GM18508 (cell line): ENCODE data around the gene TEX19.
"Not testable (repeated sequence)": the region's sequence is repeated elsewhere in the genome, so short reads cannot be mapped to it uniquely, and the experiment has no call there.

Experiments
- ATAC-seq: cut with Tn5 transposase; IDR thresholded peaks from one replicate; pipeline ENCODE4 v1.9.1; 2021; ENCODE audit warnings: moderate number of reproducible peaks; ENCODE audit not compliant: insufficient read depth, unreplicated experiment

Gene TEX19

GRCh38 chr17:82403662-82404660 lies 44.9 kb downstream of the TEX19 start:
- no peak for ATAC-seq

DNA sequence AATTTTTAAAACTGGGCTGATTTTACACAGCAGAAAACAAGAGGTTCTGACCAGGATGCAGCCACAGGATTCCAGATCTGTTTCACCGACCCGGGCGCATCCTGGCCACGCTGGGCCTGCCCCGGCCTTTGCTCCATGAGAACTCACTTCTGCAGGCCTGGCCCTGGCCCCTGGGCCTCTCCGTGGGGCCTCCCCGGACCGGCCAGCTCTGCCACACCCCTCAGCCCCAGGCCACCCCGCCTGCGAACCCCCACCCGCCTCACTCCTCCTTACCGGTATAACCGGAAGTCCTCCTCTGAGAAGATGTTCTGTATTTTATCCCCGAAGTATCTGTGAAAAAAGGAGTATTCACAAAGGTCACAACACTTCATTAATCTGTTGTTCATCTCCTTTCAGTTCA lies 46.0 kb downstream of the TEX19 start:
- ATAC-seq: no peak

- no peak for ATAC-seq
Observed at GRCh38 chr17:82406131-82406671, 47.2 kb downstream of the TEX19 start.

DNA sequence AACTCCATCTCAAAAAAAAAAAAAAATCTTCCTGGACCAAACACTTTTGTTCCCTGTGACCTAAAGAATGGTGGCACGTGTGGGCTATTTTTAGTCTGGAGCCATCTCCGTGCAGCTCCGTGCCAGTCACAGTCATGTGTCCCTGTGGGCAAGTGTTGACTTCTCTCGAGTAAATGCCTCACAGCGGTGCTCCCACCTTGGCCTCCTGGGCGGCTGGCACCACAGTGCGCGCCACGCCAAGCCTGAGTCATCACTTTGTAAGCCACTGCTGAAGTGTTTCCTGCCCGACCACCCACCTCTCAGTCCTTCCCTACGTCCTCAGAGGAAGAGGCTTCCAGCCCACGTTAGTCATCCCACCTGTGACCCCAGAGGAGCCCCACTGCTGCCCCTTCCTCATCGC lies 48.2 kb downstream of the TEX19 start:
- ATAC-seq: no peak

- ATAC-seq: no peak
Observed at GRCh38 chr17:82408288-82408937, 49.4 kb downstream of the TEX19 start.

DNA sequence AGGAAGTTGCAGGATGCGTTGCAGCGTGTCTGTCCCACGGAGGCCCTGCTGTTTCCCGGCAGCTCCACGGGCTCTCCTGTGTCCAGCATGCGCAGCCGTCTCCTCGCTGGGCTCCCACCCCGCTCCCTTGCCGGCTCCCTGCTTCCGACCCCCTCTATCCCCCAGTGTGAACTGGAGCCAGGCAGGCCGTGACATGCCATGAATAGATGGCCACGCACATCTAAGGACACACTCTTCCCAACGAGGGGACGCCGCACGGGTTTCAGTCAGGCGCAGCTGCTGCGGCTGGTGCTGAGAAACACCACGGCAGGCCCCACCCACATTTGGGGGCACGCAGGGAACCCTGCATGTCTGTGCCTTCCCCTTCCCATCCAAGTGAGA lies 49.9 kb downstream of the TEX19 start:
- no peak for ATAC-seq

DNA sequence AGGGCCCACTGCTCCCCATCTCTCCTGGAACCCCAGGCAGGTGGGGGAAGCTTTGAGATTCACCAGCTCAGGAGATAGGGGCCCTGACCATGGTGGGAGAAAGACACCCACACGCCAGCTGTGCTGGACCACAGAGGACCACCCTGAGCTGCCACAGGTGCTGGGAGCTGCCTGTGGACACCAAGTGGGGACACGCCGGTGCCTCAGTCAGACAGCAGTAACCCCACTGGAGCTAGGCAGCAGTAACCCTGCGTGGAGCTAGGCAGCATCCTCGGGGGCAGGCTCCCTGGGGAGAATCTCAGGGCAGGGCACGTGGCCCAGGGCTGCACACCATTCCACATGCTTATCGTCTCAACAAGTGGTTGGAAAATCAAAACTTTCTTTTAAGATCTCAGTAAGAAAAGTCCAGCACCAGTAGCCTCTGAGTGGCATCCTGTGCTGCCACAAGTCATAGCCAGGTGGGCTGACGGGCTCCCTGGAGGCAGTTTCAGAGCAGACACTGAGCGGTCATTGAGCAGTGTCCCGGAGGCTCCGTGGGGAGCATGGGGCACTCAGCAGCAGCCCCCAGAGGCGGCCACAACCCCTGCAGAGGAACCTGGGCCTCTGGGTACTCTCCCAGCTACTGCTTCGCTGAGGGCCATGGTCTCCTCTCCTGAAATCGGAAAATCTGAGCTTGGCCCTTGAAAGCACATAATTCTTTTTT lies 51.1 kb downstream of the TEX19 start:
- no peak for ATAC-seq

- no peak for ATAC-seq
Observed at GRCh38 chr17:82411396-82412053, 52.5 kb downstream of the TEX19 start.

GRCh38 chr17:82412081-82412480 lies 53.0 kb downstream of the TEX19 start:
- ATAC-seq: not testable (repeated sequence)

DNA sequence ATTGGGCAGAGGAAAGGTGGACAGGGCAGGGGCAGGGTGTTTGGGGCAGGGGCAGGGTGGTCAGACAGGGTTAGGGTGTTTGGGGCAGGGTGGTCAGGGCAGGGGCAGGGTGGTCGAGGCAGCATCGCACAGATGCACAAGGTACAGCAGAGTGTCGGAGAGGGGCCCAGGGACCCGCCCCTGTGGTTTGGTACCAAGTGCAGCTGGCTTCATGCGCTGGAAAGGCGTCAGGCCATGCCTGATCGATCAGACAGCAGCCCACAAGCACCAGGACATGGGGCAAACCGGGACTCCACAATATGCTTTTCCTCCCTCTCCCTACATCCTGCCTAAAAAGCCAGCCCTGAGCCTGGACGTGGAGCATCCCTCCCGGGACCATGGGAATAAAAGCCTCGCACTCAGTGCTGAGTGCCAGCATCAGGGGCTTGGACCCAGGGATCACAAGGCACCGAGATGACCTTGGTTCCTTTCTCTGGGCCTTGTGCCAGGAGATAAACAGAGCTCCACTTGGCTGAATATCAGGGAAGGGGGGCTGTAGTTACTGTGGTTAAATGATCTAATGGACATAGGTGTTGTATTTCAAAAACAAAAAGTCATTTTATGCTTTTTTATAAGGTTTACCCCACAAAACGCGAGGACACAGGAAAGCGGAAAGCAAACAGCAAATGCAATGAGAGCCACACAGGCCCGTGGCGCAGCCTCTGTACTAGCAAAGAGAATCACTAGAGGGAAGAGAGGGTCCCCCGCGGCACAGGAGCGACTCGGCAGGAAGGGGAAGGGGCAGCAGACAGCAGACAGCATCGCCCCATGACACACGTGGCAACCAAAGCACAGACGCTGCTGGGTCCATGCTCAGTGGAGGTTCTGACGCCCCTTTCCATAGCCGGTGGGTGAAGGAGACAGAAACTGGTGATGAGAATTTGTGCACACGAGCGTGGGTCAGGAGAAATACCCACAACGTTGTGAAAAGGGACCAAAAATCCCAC lies 53.8 kb downstream of the TEX19 start:
- no peak for ATAC-seq
